GM23248 (cell line): ENCODE data around the gene KIDINS220. TPM values are rescaled to one million over a fixed set of nuclear protein-coding genes. Genes with fewer than 3 reads are reported as not detected.

Source experiments
- DNase-seq: peaks from one replicate; pipeline ENCODE4 v3.0.0-alpha.2; 2015
- H2AFZ ChIP-seq: fragments of 200-600 bp; sonication (generic); 2 replicates; pipeline ENCODE4 v1.6.1; 2016; ENCODE audit warnings: antibody characterized with exemption
- H3F3A ChIP-seq: fragments of 200-600 bp; sonication (generic); 2 replicates; pipeline ENCODE4 v1.6.1; 2016; ENCODE audit warnings: mild to moderate bottlenecking, antibody characterized with exemption, mixed run types; ENCODE audit not compliant: insufficient read depth
- H3K27ac ChIP-seq: fragments of 200-600 bp; sonication (generic); 2 replicates; pipeline ENCODE4 v1.5.1; 2016; ENCODE audit warnings: mild to moderate bottlenecking
- H3K27me3 ChIP-seq: fragments of 200-600 bp; sonication (generic); replicated peaks from 2 replicates; pipeline ENCODE4 v1.6.1; 2016; ENCODE audit warnings: mild to moderate bottlenecking; ENCODE audit not compliant: insufficient read depth
- H3K36me3 ChIP-seq: fragments of 200-600 bp; sonication (generic); 2 replicates; pipeline ENCODE4 v1.6.1; 2016; ENCODE audit warnings: low read depth, mild to moderate bottlenecking
- H3K4me1 ChIP-seq: fragments of 200-600 bp; sonication (generic); 2 replicates; pipeline ENCODE4 v1.6.1; 2016; ENCODE audit warnings: mild to moderate bottlenecking; ENCODE audit not compliant: insufficient read depth
- H3K4me2 ChIP-seq: fragments of 200-600 bp; sonication (generic); one replicate; pipeline ENCODE4 v1.6.1; 2016; ENCODE audit warnings: mild to moderate bottlenecking; ENCODE audit not compliant: unreplicated experiment
- H3K4me3 ChIP-seq: fragments of 200-600 bp; sonication (generic); 2 replicates; pipeline ENCODE4 v1.5.1; 2016; ENCODE audit warnings: mild to moderate bottlenecking
- H3K79me2 ChIP-seq: fragments of 200-600 bp; sonication (generic); 2 replicates; pipeline ENCODE4 v1.6.1; 2016; ENCODE audit warnings: mild to moderate bottlenecking; ENCODE audit not compliant: insufficient read depth
- H3K9ac ChIP-seq: fragments of 200-600 bp; sonication (generic); 2 replicates; pipeline ENCODE4 v1.6.1; 2016; ENCODE audit warnings: mild to moderate bottlenecking
- H3K9me2 ChIP-seq: fragments of 200-600 bp; sonication (generic); 2 replicates; pipeline ENCODE4 v1.6.1; 2016; ENCODE audit warnings: mixed run types, mild to moderate bottlenecking, moderate library complexity; ENCODE audit not compliant: insufficient read depth
- H3K9me3 ChIP-seq: fragments of 200-600 bp; sonication (generic); one replicate; pipeline ENCODE4 v1.6.1; 2017; ENCODE audit warnings: low read depth
- H4K20me1 ChIP-seq: fragments of 200-600 bp; sonication (generic); 2 replicates; pipeline ENCODE4 v1.6.0; 2016; ENCODE audit not compliant: insufficient read depth
- EZH2 ChIP-seq: fragments of 200-600 bp; sonication (generic); IDR thresholded peaks from 2 replicates; pipeline ENCODE4 v1.6.1; 2018; ENCODE audit warnings: antibody characterized with exemption, mild to moderate bottlenecking; ENCODE audit not compliant: insufficient read depth, poor library complexity, severe bottlenecking
- EZH2phosphoT487 ChIP-seq: fragments of 200-600 bp; sonication (generic); IDR thresholded peaks from 2 replicates; pipeline ENCODE4 v1.6.1; 2018; ENCODE audit warnings: antibody characterized with exemption, moderate library complexity, mild to moderate bottlenecking, low read depth; ENCODE audit not compliant: insufficient read depth
- WGBS, 2 experiments: methylation state at CpG; one replicate each; pipeline ENCODE4 v1.1.6; 2015 to 2017; ENCODE audit warnings: low lambda C conversion rate in 2 of 2, low coverage in 1 of 2; ENCODE audit errors: missing lambda C conversion rate in 2 of 2; 5-methylcytosine and 5-hydroxymethylcytosine counted together
- in situ Hi-C: fragments of 300-500 bp; cut with MboI; formaldehyde crosslinking; loops from 2 replicates; pipeline ENCODE4 v1.15.0; 2020
- polyA plus RNA-seq: library from polyadenylated mRNA; unstranded; fragments of >200 nt; fragmentation: Nextera tagmentation; extraction: Ambion mirVana; gene quantifications from 2 replicates; pipeline ENCODE4 v1.2.1, GENCODE V29; 2016
- total RNA-seq: library from RNA; depleted of rRNA; stranded (reverse); fragments of >200 nt; shearing (Covaris generic); gene quantifications from 2 replicates; pipeline ENCODE4 v1.2.3, GENCODE V29; 2014

The KIDINS220 gene
- total and polyA plus RNA-seq, 2 experiments from 2014 or later = 25.0 to 52.2 TPM

DNA sequence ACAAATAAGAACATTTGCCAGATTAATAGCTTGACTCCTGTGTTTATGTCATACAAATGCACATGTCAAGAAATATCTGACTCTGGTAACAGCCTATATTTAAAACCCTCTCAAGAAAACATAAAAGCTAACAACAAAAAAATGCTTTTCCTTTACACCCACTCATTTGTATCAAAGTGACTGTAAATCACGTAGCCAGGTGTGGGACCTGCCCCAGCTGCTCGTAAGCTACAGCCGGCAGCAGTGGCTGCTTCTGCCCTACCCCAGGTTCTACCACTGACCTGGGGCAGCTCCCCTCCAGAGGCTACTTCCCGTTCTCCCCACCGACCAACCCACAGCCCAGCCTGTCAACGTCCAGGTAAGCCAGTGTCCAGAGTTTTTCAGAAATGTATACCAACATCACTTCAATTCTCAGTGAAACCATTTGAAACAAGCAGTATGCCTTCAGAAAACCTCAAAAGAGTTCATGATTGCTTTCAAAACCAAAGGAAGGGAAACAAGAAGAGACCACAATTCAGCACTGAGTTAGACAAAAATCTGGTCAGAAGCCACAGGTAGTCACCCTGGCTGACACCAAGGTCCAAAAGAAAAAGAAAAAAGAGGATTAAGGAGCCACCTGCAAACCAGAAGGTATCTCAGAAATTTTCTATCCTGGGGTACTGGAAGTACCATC, 40.4 kb downstream of the KIDINS220 start:
- H3K9me2 ChIP-seq = no peaks in the 10 kb centered on the region
- H3K27ac ChIP-seq = no peak overlapping the region
- no peaks in the 10 kb centered on the region for H3K79me2 ChIP-seq
- TF ChIP-seq EZH2phosphoT487 (no peak), EZH2 (no peak)
- DNase-seq = no peak
- H2AFZ ChIP-seq = no peak overlapping the region
- peaks cover 18% of the 10 kb centered on the region for H3K4me1 ChIP-seq
- in situ Hi-C loops = no loop called here
- H3K27me3 ChIP-seq = no peaks in the 10 kb centered on the region
- H3K9me3 ChIP-seq = no peaks in the 10 kb centered on the region
- peaks cover 37% of the 10 kb centered on the region for H3K36me3 ChIP-seq
- no peak overlapping the region for H3K9ac ChIP-seq
- WGBS, 2 experiments = 86 to 90% methylated on average over 6 of the region's 6 CpGs
- no peak overlapping the region for H3K4me3 ChIP-seq
- H3K4me2 ChIP-seq = no peak overlapping the region
- peaks cover 21% of the 10 kb centered on the region for H3F3A ChIP-seq
- H4K20me1 ChIP-seq = no peaks in the 10 kb centered on the region

DNA sequence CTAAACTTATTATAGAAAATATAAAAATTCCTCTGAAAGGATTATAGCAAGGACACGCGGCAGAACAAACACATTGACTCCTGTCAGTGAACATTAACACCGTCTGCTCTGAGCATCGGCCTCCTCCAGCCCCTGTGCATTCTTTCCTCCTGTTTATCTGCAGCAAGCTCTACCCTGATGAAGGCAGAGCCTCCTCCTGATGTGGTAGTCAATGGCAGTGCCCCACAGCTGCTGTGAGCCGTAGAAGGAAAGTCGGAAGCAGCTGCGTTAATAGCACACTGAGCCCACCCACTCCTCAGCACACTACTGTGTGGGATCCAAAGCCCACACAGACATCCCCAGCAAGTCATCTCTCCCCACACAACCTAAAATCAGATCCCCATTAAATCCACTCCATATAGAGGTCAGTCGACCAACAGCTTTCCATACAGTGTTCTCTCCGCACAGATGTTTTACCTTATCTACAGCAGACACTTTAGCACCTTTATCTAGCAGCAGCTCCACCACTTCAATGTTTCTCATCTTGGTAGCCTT, 41.0 kb downstream of the KIDINS220 start:
- 91 to 98% methylated on average over 9 of the region's 9 CpGs for WGBS, 2 experiments
- H3K79me2 ChIP-seq = no peaks in the 10 kb centered on the region
- H3K36me3 ChIP-seq = peaks cover 43% of the 10 kb centered on the region
- H2AFZ ChIP-seq = no peak overlapping the region
- no peaks in the 10 kb centered on the region for H3K9me2 ChIP-seq
- H3K27ac ChIP-seq = no peak overlapping the region
- no peak for DNase-seq
- H3K27me3 ChIP-seq = no peaks in the 10 kb centered on the region
- H3K4me2 ChIP-seq = no peak overlapping the region
- peaks cover 18% of the 10 kb centered on the region for H3K4me1 ChIP-seq
- H3K4me3 ChIP-seq = no peak overlapping the region
- H3K9me3 ChIP-seq = no peaks in the 10 kb centered on the region
- in situ Hi-C loops = no loop called here
- TF ChIP-seq EZH2 (no peak), EZH2phosphoT487 (no peak)
- H4K20me1 ChIP-seq = no peaks in the 10 kb centered on the region
- peaks cover 21% of the 10 kb centered on the region for H3F3A ChIP-seq
- H3K9ac ChIP-seq = no peak overlapping the region

DNA sequence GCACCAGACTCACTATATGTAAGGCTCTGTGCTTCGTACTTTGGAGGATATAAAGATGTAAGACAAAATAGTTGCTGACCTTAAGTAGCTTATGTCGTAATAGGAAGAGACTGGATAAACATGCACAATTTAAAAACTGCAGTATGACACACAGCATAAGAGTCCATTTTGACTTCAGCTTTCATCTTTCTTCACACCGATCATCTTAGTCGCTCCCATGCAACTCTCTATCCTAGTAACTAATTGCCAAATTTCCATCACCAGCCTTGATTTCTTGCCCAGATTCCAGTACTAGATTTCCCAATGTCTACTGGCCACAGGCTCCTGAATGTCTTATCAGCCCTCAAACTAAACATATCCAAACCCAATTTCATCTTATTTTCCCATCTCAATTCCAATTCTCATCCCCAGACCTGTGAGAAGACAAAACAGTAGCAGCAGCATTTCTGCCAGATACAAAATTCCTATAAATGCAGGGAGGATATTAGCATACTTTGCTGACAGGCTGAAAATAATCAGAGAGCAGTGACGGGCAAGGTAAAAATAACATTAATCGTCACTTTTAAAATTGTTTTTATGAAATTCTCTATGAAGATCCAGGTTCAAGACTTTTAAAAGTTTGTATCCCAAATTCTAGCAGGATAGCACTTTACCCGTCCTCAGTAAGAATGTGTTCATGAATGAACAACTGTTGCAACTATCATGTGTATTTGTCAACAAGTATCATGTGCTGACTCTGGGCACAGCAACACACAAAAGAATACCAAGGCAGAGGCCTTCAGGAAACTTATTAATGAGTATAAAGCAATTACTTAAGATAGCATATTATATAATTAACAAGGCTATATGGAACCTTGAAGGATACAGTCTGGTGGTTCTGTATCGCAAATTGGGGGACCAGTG, 42.2 kb downstream of the KIDINS220 start:
- no peaks in the 10 kb centered on the region for H3K79me2 ChIP-seq
- no peaks in the 10 kb centered on the region for H3K27me3 ChIP-seq
- TF ChIP-seq EZH2phosphoT487 = 0 out of 2 replicates have a peak, but pooled peaks have one; percentile 81
- no peak for TF ChIP-seq EZH2
- WGBS, 2 experiments = 54 to 59% methylated on average over 8 of the region's 8 CpGs
- peaks cover 21% of the 10 kb centered on the region for H3F3A ChIP-seq
- peaks cover 37% of the 10 kb centered on the region for H3K36me3 ChIP-seq
- in situ Hi-C loops = no loop called here
- peak; percentile 88 for DNase-seq
- no peak overlapping the region for H2AFZ ChIP-seq
- H3K9me2 ChIP-seq = no peaks in the 10 kb centered on the region
- no peaks in the 10 kb centered on the region for H3K9me3 ChIP-seq
- H3K4me3 ChIP-seq = no peak overlapping the region
- no peaks in the 10 kb centered on the region for H4K20me1 ChIP-seq
- peaks cover 18% of the 10 kb centered on the region for H3K4me1 ChIP-seq
- H3K27ac ChIP-seq = peak overlapping the region; percentile 69
- H3K9ac ChIP-seq = peak overlapping the region; percentile 33
- peak overlapping the region; percentile 26 for H3K4me2 ChIP-seq

GRCh38 chr2:8790739-8791162, 46.7 kb downstream of the KIDINS220 start:
- Histone ChIP-seq H3K27ac (no peak overlapping the region), H2AFZ (no peak overlapping the region), H3K9me3 (no peaks in the 10 kb centered on the region), H3K4me2 (no peak overlapping the region), H3K79me2 (no peaks in the 10 kb centered on the region), H3K27me3 (no peaks in the 10 kb centered on the region), H4K20me1 (no peaks in the 10 kb centered on the region), H3K4me1 (peaks cover 15% of the 10 kb centered on the region), H3K9ac (no peak overlapping the region), H3K36me3 (peaks cover 40% of the 10 kb centered on the region), H3K9me2 (no peaks in the 10 kb centered on the region), H3F3A (peaks cover 16% of the 10 kb centered on the region), H3K4me3 (no peak overlapping the region)
- in situ Hi-C loops = no loop called here
- DNase-seq = no peak
- 97 to 100% methylated on average over 2 of the region's 2 CpGs for WGBS, 2 experiments
- TF ChIP-seq EZH2 (no peak), EZH2phosphoT487 (no peak)
